Measurements from ENCODE around the gene CCL20.

Gene CCL20

GRCh38 chr2:227805578-227805977 is 8.1 kb upstream of the CCL20 start:
- Histone ChIP-seq H3K36me3 (no peaks in the 10 kb centered on the region), H3K27me3 (no peaks in the 10 kb centered on the region), H3K4me3 (ENCODE audit: low read depth, low read length) (no peak overlapping the region), H3K4me1 (no peaks in the 10 kb centered on the region), H3K9me3 (no peaks in the 10 kb centered on the region)
- DNase-seq = no peak
- no peak for TF ChIP-seq CTCF (IDR thresholded peaks at IDR 0.05; ENCODE audit: low read depth, low read length)

- no peak for TF ChIP-seq CTCF (IDR thresholded peaks at IDR 0.05; ENCODE audit: low read depth, low read length)
- DNase-seq = no peak
- Histone ChIP-seq H3K27me3 (no peaks in the 10 kb centered on the region), H3K4me1 (no peaks in the 10 kb centered on the region), H3K36me3 (no peaks in the 10 kb centered on the region), H3K9me3 (no peaks in the 10 kb centered on the region), H3K4me3 (ENCODE audit: low read depth, low read length) (no peak overlapping the region)
Measured at GRCh38 chr2:227808936-227809335, 4.7 kb upstream of the CCL20 start.

GRCh38 chr2:227812001-227812400 is 1.6 kb upstream of the CCL20 start:
- no peaks in the 10 kb centered on the region for H3K4me1 ChIP-seq
- H3K36me3 ChIP-seq = no peaks in the 10 kb centered on the region
- no peak for DNase-seq
- no peaks in the 10 kb centered on the region for H3K9me3 ChIP-seq
- H3K4me3 ChIP-seq (ENCODE audit: low read depth, low read length) = no peak overlapping the region
- H3K27me3 ChIP-seq = no peaks in the 10 kb centered on the region
- TF ChIP-seq CTCF (IDR thresholded peaks at IDR 0.05; ENCODE audit: low read depth, low read length) = no peak

- no peaks in the 10 kb centered on the region for H3K9me3 ChIP-seq
- DNase-seq = no peak
- no peaks in the 10 kb centered on the region for H3K27me3 ChIP-seq
- H3K4me3 ChIP-seq (ENCODE audit: low read depth, low read length) = no peak overlapping the region
- no peaks in the 10 kb centered on the region for H3K36me3 ChIP-seq
- TF ChIP-seq CTCF (IDR thresholded peaks at IDR 0.05; ENCODE audit: low read depth, low read length) = no peak
- no peaks in the 10 kb centered on the region for H3K4me1 ChIP-seq
Measured at GRCh38 chr2:227813229-227813561, 447 bp upstream of the CCL20 start.

- no peak for TF ChIP-seq CTCF (IDR thresholded peaks at IDR 0.05; ENCODE audit: low read depth, low read length)
- Histone ChIP-seq H3K36me3 (no peaks in the 10 kb centered on the region), H3K9me3 (no peaks in the 10 kb centered on the region), H3K4me1 (no peaks in the 10 kb centered on the region), H3K27me3 (no peaks in the 10 kb centered on the region), H3K4me3 (ENCODE audit: low read depth, low read length) (no peak overlapping the region)
- DNase-seq = no peak
Measured at GRCh38 chr2:227815066-227815465, 1.4 kb downstream of the CCL20 start.

GRCh38 chr2:227816507-227817294 is 3.1 kb downstream of the CCL20 start:
- no peaks in the 10 kb centered on the region for H3K4me1 ChIP-seq
- no peaks in the 10 kb centered on the region for H3K27me3 ChIP-seq
- TF ChIP-seq CTCF (IDR thresholded peaks at IDR 0.05; ENCODE audit: low read depth, low read length) = no peak
- no peaks in the 10 kb centered on the region; the same call in 1 of the 2 replicates for H3K9me3 ChIP-seq
- DNase-seq = no peak
- H3K36me3 ChIP-seq = no peaks in the 10 kb centered on the region
- H3K4me3 ChIP-seq (ENCODE audit: low read depth, low read length) = no peak overlapping the region

Measured in BE2C (cell line).